HepG2 (cell line): ENCODE data around the gene SGSM1. TPM values are rescaled to one million over a fixed set of nuclear protein-coding genes. Genes with fewer than 3 reads are reported as not detected.
A peak's percentile ranks its signal among the peaks of the same experiment; 100 is the strongest.

Experiments used
- FOXJ3 ChIP-seq: sonication (generic); formaldehyde crosslinking; IDR thresholded peaks from 2 replicates; pipeline ENCODE4 v1.4.0; 2020; ENCODE audit warnings: missing genetic modification reagents, mild to moderate bottlenecking, borderline replicate concordance
- FOXM1 ChIP-seq: sonication (generic); formaldehyde crosslinking; IDR thresholded peaks from 2 replicates; pipeline ENCODE4 v1.5.0; 2020; ENCODE audit warnings: missing genetic modification reagents
- HNRNPL ChIP-seq: fragments of 200-400 bp; formaldehyde crosslinking; IDR thresholded peaks from 2 replicates; pipeline ENCODE4 v1.6.1; 2017; ENCODE audit warnings: mild to moderate bottlenecking, low read depth, low read length
- KAT7 ChIP-seq: IDR thresholded peaks from 2 replicates; pipeline ENCODE4 v1.6.1; 2018; ENCODE audit warnings: borderline replicate concordance, missing compliant biosample characterization
- NR2F2 ChIP-seq: IDR thresholded peaks from 2 replicates; pipeline ENCODE4 v1.6.1; 2012; ENCODE audit warnings: low read depth, inconsistent platforms, borderline replicate concordance
- RORA ChIP-seq: sonication (generic); formaldehyde crosslinking; IDR thresholded peaks from 2 replicates; pipeline ENCODE4 v1.5.0; 2020; ENCODE audit warnings: mild to moderate bottlenecking, missing genetic modification reagents, moderate library complexity
- ZNF260 ChIP-seq: sonication (generic); formaldehyde crosslinking; IDR thresholded peaks from 2 replicates; pipeline ENCODE4 v1.4.0; 2020; ENCODE audit warnings: missing genetic modification reagents, low read depth, mild to moderate bottlenecking, borderline replicate concordance
- ZNF263 ChIP-seq: sonication (generic); formaldehyde crosslinking; IDR thresholded peaks from 2 replicates; pipeline ENCODE4 v1.4.0; 2020; ENCODE audit warnings: missing genetic modification reagents
- ZNF598 ChIP-seq: sonication (generic); formaldehyde crosslinking; IDR thresholded peaks from 2 replicates; pipeline ENCODE4 v1.5.1; 2020; ENCODE audit warnings: mild to moderate bottlenecking, missing genetic modification reagents, borderline replicate concordance
- ZNF746 ChIP-seq: sonication (generic); formaldehyde crosslinking; IDR thresholded peaks from 2 replicates; pipeline ENCODE4 v1.8.0; 2022; ENCODE audit warnings: mild to moderate bottlenecking, missing genetic modification reagents
- polyA plus RNA-seq, 8 experiments: library from polyadenylated mRNA; depleted of rRNA in 3 of 8; stranded (reverse) in 7 of 8; unstranded in 1 of 8; fragments of >200 nt; fragmentation: Illumina TruSeq in 4 of 8; extraction: Trizol in 4 of 8; gene quantifications; 2 replicates each; pipeline versions ENCODE4 v1.2.1 to v1.2.3, GENCODE V29; 2011 to 2016; ENCODE audit warnings: low read depth in 4 of 8, missing spikeins in 1 of 8, mixed read lengths in 1 of 8; ENCODE audit not compliant: insufficient read depth in 1 of 8
- total RNA-seq, 5 experiments: library from RNA; depleted of rRNA; stranded (reverse); fragments of >200 nt; fragmentation: Illumina TruSeq; extraction: Trizol; gene quantifications; 2 replicates each; pipeline ENCODE4 v1.2.3, GENCODE V29; 2016; ENCODE audit warnings: low read depth in 1 of 5
- TF ChIP-seq, protein P1 (sequence below): sonication (generic); formaldehyde crosslinking; IDR thresholded peaks from 2 replicates; pipeline ENCODE4 v1.4.0; 2020; ENCODE audit warnings: missing genetic modification reagents
- TF ChIP-seq, protein P2 (sequence below): sonication (generic); formaldehyde crosslinking; IDR thresholded peaks from 2 replicates; pipeline ENCODE4 v1.8.0; 2022; ENCODE audit warnings: mild to moderate bottlenecking, missing genetic modification reagents; ENCODE audit not compliant: insufficient replicate concordance
- TF ChIP-seq, protein P3 (sequence below): sonication (generic); formaldehyde crosslinking; IDR thresholded peaks from 2 replicates; pipeline ENCODE4 v1.8.1; 2023; ENCODE audit warnings: mild to moderate bottlenecking, missing genetic modification reagents
- TF ChIP-seq, protein P4 (sequence below): sonication (generic); formaldehyde crosslinking; IDR thresholded peaks from 2 replicates; pipeline ENCODE4 v1.4.0; 2020; ENCODE audit warnings: missing genetic modification reagents, borderline replicate concordance
- TF ChIP-seq, protein P5 (sequence below), 2 experiments: sonication (generic) in 1 of 2; formaldehyde crosslinking in 1 of 2; IDR thresholded peaks; 2 replicates each; pipeline versions ENCODE4 v1.5.1 to v1.6.1; 2011 to 2020; ENCODE audit warnings: borderline replicate concordance in 1 of 2, low read depth in 1 of 2, low read length in 1 of 2, mild to moderate bottlenecking in 1 of 2, missing genetic modification reagents in 1 of 2, moderate library complexity in 1 of 2

Gene SGSM1
- total and polyA plus RNA-seq, 2 of the 13 experiments (the other 11 are each of a cell fraction or from before 2014, with no cell fraction given) = 0.07 TPM; not detected in 1

DNA sequence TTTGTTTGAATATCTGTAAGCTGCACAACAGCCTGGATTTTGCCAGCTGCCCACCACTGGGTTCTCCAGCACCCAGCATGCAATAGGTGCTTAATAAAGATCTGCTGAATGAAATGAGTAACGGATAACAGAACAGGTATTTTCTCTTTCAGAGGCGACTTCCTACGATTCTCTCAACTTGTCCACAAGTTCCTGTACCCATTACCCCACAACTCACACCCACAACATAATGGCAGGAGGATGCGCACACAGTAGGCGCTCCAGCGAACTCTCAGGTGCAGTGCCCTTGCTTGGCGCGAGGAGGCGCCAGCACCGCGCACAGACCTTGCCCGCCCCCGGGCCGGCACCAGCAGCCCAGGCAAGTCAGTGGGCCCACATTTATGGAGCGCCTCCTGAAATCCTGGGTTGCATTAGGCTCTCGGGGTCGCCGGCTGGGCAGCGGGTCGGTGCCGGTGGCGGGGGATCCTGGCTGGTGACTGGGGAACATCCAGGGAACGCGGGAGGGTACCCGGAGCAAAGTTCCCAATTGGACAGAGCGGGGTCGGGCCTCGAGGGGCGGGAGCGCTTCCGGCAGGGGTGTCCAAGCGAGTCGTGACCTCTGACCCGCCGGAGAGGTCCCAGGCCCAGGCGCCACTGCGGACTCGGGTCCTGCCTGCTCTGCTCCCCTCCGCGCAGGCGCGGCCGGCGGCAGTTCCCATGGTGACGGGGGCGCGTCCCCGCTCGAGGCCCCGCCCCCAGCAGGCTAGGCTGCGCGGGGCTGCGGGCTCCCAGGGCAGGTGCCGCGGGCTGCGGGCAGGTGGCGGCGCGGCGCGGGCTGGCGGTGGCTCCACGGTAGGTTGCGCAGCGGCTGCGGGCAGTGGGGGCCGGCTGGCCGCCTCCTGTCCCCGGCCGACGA, 146.2 kb downstream of the SGSM1 start, which contains the start of gene KIAA1671 (continued):
- TF ChIP-seq, protein P1, sequence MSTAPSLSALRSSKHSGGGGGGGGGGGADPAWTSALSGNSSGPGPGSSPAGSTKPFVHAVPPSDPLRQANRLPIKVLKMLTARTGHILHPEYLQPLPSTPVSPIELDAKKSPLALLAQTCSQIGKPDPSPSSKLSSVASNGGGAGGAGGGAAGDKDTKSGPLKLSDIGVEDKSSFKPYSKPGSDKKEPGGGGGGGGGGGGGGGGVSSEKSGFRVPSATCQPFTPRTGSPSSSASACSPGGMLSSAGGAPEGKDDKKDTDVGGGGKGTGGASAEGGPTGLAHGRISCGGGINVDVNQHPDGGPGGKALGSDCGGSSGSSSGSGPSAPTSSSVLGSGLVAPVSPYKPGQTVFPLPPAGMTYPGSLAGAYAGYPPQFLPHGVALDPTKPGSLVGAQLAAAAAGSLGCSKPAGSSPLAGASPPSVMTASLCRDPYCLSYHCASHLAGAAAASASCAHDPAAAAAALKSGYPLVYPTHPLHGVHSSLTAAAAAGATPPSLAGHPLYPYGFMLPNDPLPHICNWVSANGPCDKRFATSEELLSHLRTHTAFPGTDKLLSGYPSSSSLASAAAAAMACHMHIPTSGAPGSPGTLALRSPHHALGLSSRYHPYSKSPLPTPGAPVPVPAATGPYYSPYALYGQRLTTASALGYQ (CRISPR knock-in tag) = no peak; the same call in 1 of the 2 replicates
- TF ChIP-seq ZNF263 (CRISPR knock-in tag) (peak; percentile 48; the same call in 1 of the 2 replicates), FOXJ3 (CRISPR knock-in tag) (no peak), ZNF260 (CRISPR knock-in tag) (no peak), FOXM1 (no peak), ZNF598 (peak; percentile 71; the same call in 1 of the 2 replicates), KAT7 (CRISPR knock-in tag) (no peak; the same call in 1 of the 2 replicates), ZNF746 (CRISPR knock-in tag) (0 out of 2 replicates have a peak, but pooled peaks have one; percentile 22), HNRNPL (no peak), RORA (no peak), NR2F2 (0 out of 2 replicates have a peak, but pooled peaks have one; percentile 21)
- TF ChIP-seq, protein P2, sequence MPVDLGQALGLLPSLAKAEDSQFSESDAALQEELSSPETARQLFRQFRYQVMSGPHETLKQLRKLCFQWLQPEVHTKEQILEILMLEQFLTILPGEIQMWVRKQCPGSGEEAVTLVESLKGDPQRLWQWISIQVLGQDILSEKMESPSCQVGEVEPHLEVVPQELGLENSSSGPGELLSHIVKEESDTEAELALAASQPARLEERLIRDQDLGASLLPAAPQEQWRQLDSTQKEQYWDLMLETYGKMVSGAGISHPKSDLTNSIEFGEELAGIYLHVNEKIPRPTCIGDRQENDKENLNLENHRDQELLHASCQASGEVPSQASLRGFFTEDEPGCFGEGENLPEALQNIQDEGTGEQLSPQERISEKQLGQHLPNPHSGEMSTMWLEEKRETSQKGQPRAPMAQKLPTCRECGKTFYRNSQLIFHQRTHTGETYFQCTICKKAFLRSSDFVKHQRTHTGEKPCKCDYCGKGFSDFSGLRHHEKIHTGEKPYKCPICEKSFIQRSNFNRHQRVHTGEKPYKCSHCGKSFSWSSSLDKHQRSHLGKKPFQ = no peak
- TF ChIP-seq, protein P3, sequence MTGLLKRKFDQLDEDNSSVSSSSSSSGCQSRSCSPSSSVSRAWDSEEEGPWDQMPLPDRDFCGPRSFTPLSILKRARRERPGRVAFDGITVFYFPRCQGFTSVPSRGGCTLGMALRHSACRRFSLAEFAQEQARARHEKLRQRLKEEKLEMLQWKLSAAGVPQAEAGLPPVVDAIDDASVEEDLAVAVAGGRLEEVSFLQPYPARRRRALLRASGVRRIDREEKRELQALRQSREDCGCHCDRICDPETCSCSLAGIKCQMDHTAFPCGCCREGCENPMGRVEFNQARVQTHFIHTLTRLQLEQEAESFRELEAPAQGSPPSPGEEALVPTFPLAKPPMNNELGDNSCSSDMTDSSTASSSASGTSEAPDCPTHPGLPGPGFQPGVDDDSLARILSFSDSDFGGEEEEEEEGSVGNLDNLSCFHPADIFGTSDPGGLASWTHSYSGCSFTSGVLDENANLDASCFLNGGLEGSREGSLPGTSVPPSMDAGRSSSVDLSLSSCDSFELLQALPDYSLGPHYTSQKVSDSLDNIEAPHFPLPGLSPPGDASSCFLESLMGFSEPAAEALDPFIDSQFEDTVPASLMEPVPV (CRISPR knock-in tag) = no peak
- TF ChIP-seq, protein P4, sequence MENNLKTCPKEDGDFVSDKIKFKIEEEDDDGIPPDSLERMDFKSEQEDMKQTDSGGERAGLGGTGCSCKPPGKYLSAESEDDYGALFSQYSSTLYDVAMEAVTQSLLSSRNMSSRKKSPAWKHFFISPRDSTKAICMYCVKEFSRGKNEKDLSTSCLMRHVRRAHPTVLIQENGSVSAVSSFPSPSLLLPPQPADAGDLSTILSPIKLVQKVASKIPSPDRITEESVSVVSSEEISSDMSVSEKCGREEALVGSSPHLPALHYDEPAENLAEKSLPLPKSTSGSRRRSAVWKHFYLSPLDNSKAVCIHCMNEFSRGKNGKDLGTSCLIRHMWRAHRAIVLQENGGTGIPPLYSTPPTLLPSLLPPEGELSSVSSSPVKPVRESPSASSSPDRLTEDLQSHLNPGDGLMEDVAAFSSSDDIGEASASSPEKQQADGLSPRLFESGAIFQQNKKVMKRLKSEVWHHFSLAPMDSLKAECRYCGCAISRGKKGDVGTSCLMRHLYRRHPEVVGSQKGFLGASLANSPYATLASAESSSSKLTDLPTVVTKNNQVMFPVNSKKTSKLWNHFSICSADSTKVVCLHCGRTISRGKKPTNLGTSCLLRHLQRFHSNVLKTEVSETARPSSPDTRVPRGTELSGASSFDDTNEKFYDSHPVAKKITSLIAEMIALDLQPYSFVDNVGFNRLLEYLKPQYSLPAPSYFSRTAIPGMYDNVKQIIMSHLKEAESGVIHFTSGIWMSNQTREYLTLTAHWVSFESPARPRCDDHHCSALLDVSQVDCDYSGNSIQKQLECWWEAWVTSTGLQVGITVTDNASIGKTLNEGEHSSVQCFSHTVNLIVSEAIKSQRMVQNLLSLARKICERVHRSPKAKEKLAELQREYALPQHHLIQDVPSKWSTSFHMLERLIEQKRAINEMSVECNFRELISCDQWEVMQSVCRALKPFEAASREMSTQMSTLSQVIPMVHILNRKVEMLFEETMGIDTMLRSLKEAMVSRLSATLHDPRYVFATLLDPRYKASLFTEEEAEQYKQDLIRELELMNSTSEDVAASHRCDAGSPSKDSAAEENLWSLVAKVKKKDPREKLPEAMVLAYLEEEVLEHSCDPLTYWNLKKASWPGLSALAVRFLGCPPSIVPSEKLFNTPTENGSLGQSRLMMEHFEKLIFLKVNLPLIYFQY (CRISPR knock-in tag) = peak; percentile 98
- TF ChIP-seq, protein P5, sequence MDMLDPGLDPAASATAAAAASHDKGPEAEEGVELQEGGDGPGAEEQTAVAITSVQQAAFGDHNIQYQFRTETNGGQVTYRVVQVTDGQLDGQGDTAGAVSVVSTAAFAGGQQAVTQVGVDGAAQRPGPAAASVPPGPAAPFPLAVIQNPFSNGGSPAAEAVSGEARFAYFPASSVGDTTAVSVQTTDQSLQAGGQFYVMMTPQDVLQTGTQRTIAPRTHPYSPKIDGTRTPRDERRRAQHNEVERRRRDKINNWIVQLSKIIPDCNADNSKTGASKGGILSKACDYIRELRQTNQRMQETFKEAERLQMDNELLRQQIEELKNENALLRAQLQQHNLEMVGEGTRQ (IDR thresholded peaks at IDR 0.05; ENCODE audit: low read depth, low read length) = no peak
- TF ChIP-seq, protein P5 (CRISPR knock-in tag; IDR thresholded peaks at IDR 0.05; ENCODE audit: borderline replicate concordance) = no peak
